A549 (cell line): ENCODE measurements around the gene NEUROD4. TPM values are rescaled to one million over a fixed set of nuclear protein-coding genes. Genes with fewer than 3 reads are reported as not detected.

Experiments used
- ATAC-seq, 2 experiments: fragments of 200-7000 bp in 1 of 2; fragments of >200 bp in 1 of 2; cut with Nextera tagmentation in 1 of 2; cut with Tn5 transposase in 1 of 2; 3 replicates each; pipeline versions ENCODE4 v1.8.0 to v1.9.1; 2018 to 2020; ENCODE audit warnings: mild to moderate bottlenecking in 1 of 2, moderate library complexity in 1 of 2
- CTCF ChIA-PET: fragments of 300-600 bp; sonication (Branson Sonifier 250); formaldehyde crosslinking; extraction: SDS; loops from one replicate; lab custom pipeline; 2021; ENCODE audit warnings: antibody characterized with exemption, inconsistent platforms; lab: Yijun Ruan, JAX
- POLR2A ChIA-PET: fragments of 350-600 bp; formaldehyde crosslinking; extraction: SDS; loops from one replicate; lab custom pipeline; 2021; ENCODE audit warnings: antibody characterized with exemption, inconsistent platforms; lab: Yijun Ruan, JAX
- DNase-seq, 2 experiments: peaks; one replicate each; pipeline versions ENCODE4 v3.0.0 to v3.0.0-alpha.2; 2011 to 2016; ENCODE audit warnings: low read depth in 1 of 2, low spot score in 1 of 2
- FAIRE-seq: peaks from 2 replicates; lab custom pipeline; 2011; peaks lifted over from hg19 to GRCh38; lab: Jason Lieb, UNC
- H3K27ac ChIP-seq, 2 experiments: fragments of >200 bp; sonication (Bioruptor Twin); formaldehyde crosslinking; 3 replicates each; pipeline ENCODE4 v1.5.1; 2016 to 2017
- H3K4me1 ChIP-seq: fragments of >200 bp; sonication (Bioruptor Twin); formaldehyde crosslinking; 3 replicates; pipeline ENCODE4 v1.6.1; 2016
- H3K4me2 ChIP-seq: fragments of >200 bp; sonication (Bioruptor Twin); formaldehyde crosslinking; 3 replicates; pipeline ENCODE4 v1.6.1; 2016
- H3K4me3 ChIP-seq: fragments of >200 bp; sonication (Bioruptor Twin); formaldehyde crosslinking; 3 replicates; pipeline ENCODE4 v1.5.1; 2016
- H3K9me3 ChIP-seq: fragments of >200 bp; sonication (Bioruptor Twin); formaldehyde crosslinking; 3 replicates; pipeline ENCODE4 v1.6.1; 2016
- BCL3 ChIP-seq: fragments of >200 bp; sonication (Bioruptor Twin); formaldehyde crosslinking; IDR thresholded peaks from 3 replicates; pipeline ENCODE4 v1.6.1; 2016
- CBX8 ChIP-seq: fragments of 200-600 bp; sonication (generic); IDR thresholded peaks from 2 replicates; pipeline ENCODE4 v1.6.1; 2016
- CEBPB ChIP-seq, 2 experiments: fragments of >200 bp in 1 of 2; sonication (Bioruptor Twin) in 1 of 2; formaldehyde crosslinking in 1 of 2; IDR thresholded peaks; 2 replicates each; pipeline ENCODE4 v1.6.1; 2012 to 2016
- CTCF ChIP-seq: fragments of >200 bp; sonication (Bioruptor Twin); formaldehyde crosslinking; IDR thresholded peaks from 3 replicates; pipeline ENCODE4 v1.5.1; 2016
- EHMT2 ChIP-seq: fragments of 200-600 bp; sonication (generic); IDR thresholded peaks from 2 replicates; pipeline ENCODE4 v1.6.1; 2016; ENCODE audit warnings: antibody characterized with exemption, low read depth, mild to moderate bottlenecking, moderate library complexity
- EP300 ChIP-seq, 2 experiments: fragments of >200 bp; sonication (Bioruptor Twin); formaldehyde crosslinking; IDR thresholded peaks; 2 replicates in 1 of 2; 3 replicates in 1 of 2; pipeline ENCODE4 v1.6.1; 2016 to 2017
- ESRRA ChIP-seq: fragments of 150-350 bp; IDR thresholded peaks from 2 replicates; pipeline ENCODE4 v1.6.1; 2014; ENCODE audit warnings: mild to moderate bottlenecking, low read length, borderline replicate concordance
- HOXB5 ChIP-seq: fragments of 250-450 bp; sonication (Bioruptor Pico); IDR thresholded peaks from 2 replicates; pipeline ENCODE4 v1.5.0; 2020; ENCODE audit warnings: mild to moderate bottlenecking, moderate library complexity
- KDM5A ChIP-seq: fragments of 200-600 bp; sonication (generic); IDR thresholded peaks from 2 replicates; pipeline ENCODE4 v1.6.1; 2016; ENCODE audit warnings: antibody characterized with exemption, mild to moderate bottlenecking
- MAFK ChIP-seq: fragments of 450-650 bp; IDR thresholded peaks from 2 replicates; pipeline ENCODE4 v1.6.1; 2014; ENCODE audit not compliant: partially characterized antibody
- POLR2AphosphoS2 ChIP-seq: conservative IDR thresholded peaks from 2 replicates; pipeline ENCODE4 v1.6.1; 2012; ENCODE audit warnings: low read length, improper control_type of control experiment, inconsistent platforms
- RAD21 ChIP-seq, 2 experiments: fragments of >200 bp in 1 of 2; sonication (Bioruptor Twin) in 1 of 2; formaldehyde crosslinking in 1 of 2; IDR thresholded peaks in 1 of 2; conservative IDR thresholded peaks in 1 of 2; 2 replicates in 1 of 2; 3 replicates in 1 of 2; pipeline ENCODE4 v1.6.1; 2012 to 2018; ENCODE audit warnings: inconsistent platforms in 1 of 2
- RFX5 ChIP-seq: fragments of 450-650 bp; IDR thresholded peaks from 2 replicates; pipeline ENCODE4 v1.7.1; 2014; ENCODE audit warnings: antibody characterized with exemption, mild to moderate bottlenecking, moderate library complexity
- SMC3 ChIP-seq: fragments of >200 bp; sonication (Bioruptor Twin); formaldehyde crosslinking; IDR thresholded peaks from 3 replicates; pipeline ENCODE4 v1.6.1; 2018; ENCODE audit warnings: inconsistent platforms
- USF2 ChIP-seq: fragments of 450-650 bp; IDR thresholded peaks from 2 replicates; pipeline ENCODE4 v1.6.1; 2014; ENCODE audit warnings: antibody characterized with exemption
- ZC3H11A ChIP-seq: fragments of 450-650 bp; IDR thresholded peaks from 2 replicates; pipeline ENCODE4 v1.6.1; 2014; ENCODE audit warnings: antibody characterized with exemption, mild to moderate bottlenecking
- ZSCAN20 ChIP-seq: fragments of 250-450 bp; sonication (Bioruptor Pico); IDR thresholded peaks from 2 replicates; pipeline ENCODE4 v1.8.0; 2022; ENCODE audit warnings: mild to moderate bottlenecking, moderate library complexity
- WGBS: methylation state at CpG from one replicate; pipeline ENCODE4 v1.1.6; 2017; ENCODE audit errors: missing lambda C conversion rate; 5-methylcytosine and 5-hydroxymethylcytosine counted together
- polyA plus RNA-seq, 4 experiments: library from polyadenylated mRNA; depleted of rRNA in 3 of 4; stranded (reverse); fragments of >200 nt; fragmentation: RNase III in 1 of 4; extraction: RNeasy Plus Mini Kit Qiagen cat#74134 plus additional on column Dnase treatment in 1 of 4; gene quantifications; 2 replicates in 3 of 4; 3 replicates in 1 of 4; pipeline ENCODE4 v1.2.3, GENCODE V29; 2011 to 2017
- TF ChIP-seq, protein P1 (sequence below): fragments of >200 bp; sonication (Bioruptor Twin); formaldehyde crosslinking; IDR thresholded peaks from 2 replicates; pipeline ENCODE4 v1.6.1; 2016

NEUROD4 gene
- polyA plus RNA-seq, 2 of the 4 experiments (the other 2 are of a cell fraction), result not detected

DNA sequence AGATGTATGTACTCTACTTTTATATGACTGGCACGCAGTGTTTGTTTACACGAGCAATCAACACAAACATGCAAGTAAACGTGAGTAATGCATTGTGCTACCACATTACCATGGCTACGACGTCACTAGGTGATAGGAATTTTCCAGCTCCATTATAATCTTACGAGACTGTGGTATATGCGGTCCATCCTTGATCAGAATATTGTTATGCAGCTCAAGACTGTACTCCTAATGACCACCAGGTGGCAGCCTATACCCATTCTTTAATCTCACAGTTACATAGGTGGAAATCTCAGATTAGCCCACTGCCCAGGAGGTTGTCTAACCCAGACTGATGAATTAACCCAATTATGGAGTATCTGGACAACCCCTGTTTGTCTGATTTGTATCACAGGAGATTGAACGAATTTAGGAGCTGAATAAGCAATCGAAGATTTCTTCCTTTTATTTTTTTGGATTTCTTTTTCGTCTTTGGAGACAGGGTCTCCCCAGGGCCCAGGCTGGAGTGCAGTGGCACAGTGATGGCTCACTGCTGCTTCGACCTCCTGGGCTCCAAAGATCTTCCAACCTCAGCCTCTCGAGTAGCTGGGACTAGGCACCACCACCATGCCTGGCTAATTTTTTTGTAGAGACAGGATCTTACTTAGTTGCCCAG is 26.5 kb upstream of the NEUROD4 start:
- no peak overlapping the region for H3K27ac ChIP-seq
- FAIRE-seq (peak; percentile 86), DNase-seq (peak; percentile 63 to 75)
- TF ChIP-seq RAD21 (conservative IDR thresholded peaks at IDR 0.05 in 1 of 2, IDR thresholded peaks at IDR 0.05 in 1 of 2), result peak; percentile 86 to 91
- TF ChIP-seq CTCF, result peak; percentile 90
- peak; percentile 85 for TF ChIP-seq SMC3
- no peak for TF ChIP-seq USF2
- TF ChIP-seq, all 56 proteins: peak for 3
- H3K4me1 ChIP-seq, result no peaks in the 10 kb centered on the region
- ATAC-seq, result peak; percentile 89 to 97
- no peak overlapping the region for H3K4me2 ChIP-seq
- no peak overlapping the region for H3K4me3 ChIP-seq
- H3K9me3 ChIP-seq, result no peaks in the 10 kb centered on the region
- POLR2A ChIA-PET, result no interaction called here
- CTCF ChIA-PET, result interaction anchor here (0.5 to 9.3 kb wide), 43 partner anchors 8 to 663 kb away, joined by 3 to 268 read pairs (median 5); partner anchors contain the start of gene TESPA1
- 11% methylated on average over 12 of the region's 12 CpGs for WGBS

- no peak overlapping the region for H3K27ac ChIP-seq
- CTCF ChIA-PET, result interaction anchor here (1.1 to 9.3 kb wide), 3 partner anchors 12 to 639 kb away, joined by 4 to 268 read pairs (median 26); partner anchors contain the start of gene TESPA1
- H3K9me3 ChIP-seq, result no peaks in the 10 kb centered on the region
- TF ChIP-seq CBX8, result no peak
- TF ChIP-seq ZSCAN20 (CRISPR knock-in tag), result no peak
- TF ChIP-seq EP300 (IDR thresholded peaks at IDR 0.05), result no peak
- TF ChIP-seq EHMT2, result no peak
- TF ChIP-seq BCL3, result no peak
- TF ChIP-seq POLR2AphosphoS2, result no peak
- no peak for TF ChIP-seq MAFK
- TF ChIP-seq, protein P1, sequence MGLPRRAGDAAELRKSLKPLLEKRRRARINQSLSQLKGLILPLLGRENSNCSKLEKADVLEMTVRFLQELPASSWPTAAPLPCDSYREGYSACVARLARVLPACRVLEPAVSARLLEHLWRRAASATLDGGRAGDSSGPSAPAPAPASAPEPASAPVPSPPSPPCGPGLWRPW, result no peak
- TF ChIP-seq ESRRA, result no peak
- TF ChIP-seq RFX5, result no peak
- no peak for TF ChIP-seq CEBPB (IDR thresholded peaks at IDR 0.05)
- no peak for TF ChIP-seq ZC3H11A
- no peak for TF ChIP-seq KDM5A
- TF ChIP-seq SMC3, result no peak
- no peak for FAIRE-seq
- H3K4me1 ChIP-seq, result no peaks in the 10 kb centered on the region
- WGBS, result 4% methylated on average over 4 of the region's 5 CpGs
- no peak overlapping the region for H3K4me2 ChIP-seq
- DNase-seq, result no peak
- ATAC-seq, result no peak
- no peak overlapping the region for H3K4me3 ChIP-seq
- POLR2A ChIA-PET, result no interaction called here
Observed at GRCh38 chr12:54996205-54996604, 23.6 kb upstream of the NEUROD4 start.

DNA sequence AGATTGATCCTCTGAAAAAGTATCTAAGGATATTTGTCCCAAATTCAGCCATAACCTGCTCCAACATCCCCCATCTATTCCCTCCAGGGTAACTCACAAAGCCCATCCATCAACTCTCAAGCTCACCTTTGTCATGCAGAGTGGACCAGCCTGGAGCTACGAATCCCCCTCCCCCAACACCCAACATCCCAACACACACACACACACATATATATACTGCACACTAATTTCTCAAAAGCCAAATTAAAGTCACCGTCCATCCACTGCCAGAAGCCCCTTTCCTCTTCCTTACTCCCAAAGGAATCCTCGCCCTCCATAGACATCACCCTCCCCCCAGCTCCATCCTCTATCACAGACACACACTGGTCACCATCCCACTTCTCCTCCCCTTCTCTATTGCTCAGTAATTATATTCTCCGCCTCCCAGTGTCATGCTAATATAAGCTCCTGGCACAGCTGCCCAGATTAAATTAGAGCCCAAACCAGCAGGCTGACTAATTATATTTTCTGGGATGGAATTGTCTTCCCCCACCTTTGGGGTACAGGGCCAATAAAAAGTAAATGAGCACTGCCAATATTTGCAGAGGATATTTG is 21.7 kb upstream of the NEUROD4 start:
- WGBS, result 25% methylated on average over 4 of the region's 4 CpGs
- FAIRE-seq (no peak), DNase-seq (no peak)
- no peak overlapping the region for H3K27ac ChIP-seq
- POLR2A ChIA-PET, result no interaction called here
- no peaks in the 10 kb centered on the region for H3K4me1 ChIP-seq
- TF ChIP-seq HOXB5 (CRISPR knock-in tag), result no peak
- TF ChIP-seq, all 56 proteins: peak for 0
- Histone ChIP-seq H3K4me3 (no peak overlapping the region), H3K9me3 (no peaks in the 10 kb centered on the region), H3K4me2 (no peak overlapping the region)
- no peak for ATAC-seq
- CTCF ChIA-PET, result interaction anchor here (0.6 to 9.3 kb wide), 4 partner anchors 14 to 73 kb away, joined by 3 to 268 read pairs (median 4); no protein-coding TSS in a partner anchor
